HCT116 (cell line): ENCODE data around the gene TMEM109. TPM values are rescaled to one million over a fixed set of nuclear protein-coding genes. Genes with fewer than 3 reads are reported as not detected.

Source experiments
- ATAC-seq: fragments of 200-7000 bp; cut with Tn5 transposase; 2 replicates; pipeline ENCODE4 v1.9.1; 2020; ENCODE audit warnings: mild to moderate bottlenecking, moderate library complexity
- BruUV-seq: library from RNA; stranded (reverse); fragments of 400-500 nt; replicated peaks from 2 replicates; lab custom pipeline; 2021; lab: Mats Ljungman, UMichigan
- CTCF ChIA-PET: fragments of 300-600 bp; sonication (Branson Sonifier 250); formaldehyde crosslinking; loops from one replicate; lab custom pipeline; 2021; ENCODE audit warnings: antibody characterized with exemption; lab: Charles Lee
- POLR2A ChIA-PET: fragments of 300-600, 350-600 bp; sonication (Branson Sonifier 250); formaldehyde crosslinking; loops from one replicate; lab custom pipeline; 2021; ENCODE audit warnings: antibody characterized with exemption; lab: Charles Lee
- RAD21 ChIA-PET, 2 experiments: fragments of 300-600 bp; sonication (Branson Sonifier 250); formaldehyde crosslinking; loops; one replicate each; lab custom pipeline; 2023; ENCODE audit warnings: low total read pairs in 2 of 2; ENCODE audit not compliant: uncharacterized antibody in 2 of 2, unreplicated experiment in 2 of 2, low non-redundant PET in 1 of 2; lab: Charles Lee
- DNase-seq: peaks from one replicate; pipeline ENCODE4 v3.0.0-alpha.2; 2010; ENCODE audit warnings: low read depth, low spot score
- H2AFZ ChIP-seq: fragments of 200-600 bp; shearing (Covaris generic), sonication (generic); 2 replicates; pipeline ENCODE4 v1.6.1; 2017; ENCODE audit warnings: low read depth, mixed run types, mixed read lengths, antibody characterized with exemption, low read length; ENCODE audit not compliant: poor library complexity, severe bottlenecking
- H3K27ac ChIP-seq: 2 replicates; pipeline ENCODE4 v1.5.1; 2012; ENCODE audit warnings: low read depth, low read length
- H3K27me3 ChIP-seq: fragments of 200-600 bp; sonication (generic); 2 replicates; pipeline ENCODE4 v1.6.1; 2016; ENCODE audit warnings: mixed run types, low read length, mixed read lengths; ENCODE audit not compliant: insufficient read depth
- H3K36me3 ChIP-seq, 2 experiments: fragments of 200-500 bp in 1 of 2; fragments of 200-600 bp in 1 of 2; sonication (Bioruptor generic) in 1 of 2; sonication (generic) in 1 of 2; 2 replicates each; pipeline versions ENCODE4 v1.5.1 to v1.6.1; 2014 to 2016; ENCODE audit warnings: low read length in 2 of 2, inconsistent platforms in 1 of 2, mixed read lengths in 1 of 2, mixed run types in 1 of 2; ENCODE audit not compliant: insufficient read depth in 2 of 2, control insufficient read depth in 1 of 2
- H3K4me1 ChIP-seq, 2 experiments: fragments of 200-600 bp in 1 of 2; sonication (generic) in 1 of 2; 2 replicates each; pipeline versions ENCODE4 v1.5.1 to v1.6.1; 2012 to 2017; ENCODE audit warnings: low read length in 2 of 2, inconsistent platforms in 1 of 2, mild to moderate bottlenecking in 1 of 2, mixed read lengths in 1 of 2, mixed run types in 1 of 2, moderate library complexity in 1 of 2; ENCODE audit not compliant: insufficient read depth in 2 of 2, control insufficient read depth in 1 of 2
- H3K4me2 ChIP-seq: fragments of 200-600 bp; sonication (generic); 2 replicates; pipeline ENCODE4 v1.6.1; 2017; ENCODE audit warnings: mixed run types, low read length, mixed read lengths
- H3K4me3 ChIP-seq, 2 experiments: fragments of 200-600 bp in 1 of 2; sonication (generic) in 1 of 2; replicated peaks in 1 of 2; 2 replicates each; pipeline ENCODE4 v1.5.1; 2011 to 2016; ENCODE audit warnings: low read length in 2 of 2, control low read depth in 1 of 2, low read depth in 1 of 2, mild to moderate bottlenecking in 1 of 2, mixed read lengths in 1 of 2, mixed run types in 1 of 2
- H3K79me2 ChIP-seq: fragments of 200-600 bp; sonication (generic); 2 replicates; pipeline ENCODE4 v1.6.1; 2017; ENCODE audit warnings: mild to moderate bottlenecking, mixed run types, low read length, moderate library complexity, mixed read lengths; ENCODE audit not compliant: insufficient read depth
- H3K9ac ChIP-seq: fragments of 200-600 bp; sonication (generic); 2 replicates; pipeline ENCODE4 v1.6.1; 2016; ENCODE audit warnings: low read length, mixed read lengths
- H3K9me2 ChIP-seq: fragments of 200-600 bp; sonication (generic), shearing (Covaris generic); 2 replicates; pipeline ENCODE4 v1.6.1; 2017; ENCODE audit warnings: mixed run types, mild to moderate bottlenecking, moderate library complexity; ENCODE audit not compliant: insufficient read depth
- H3K9me3 ChIP-seq, 2 experiments: fragments of 200-500 bp in 1 of 2; fragments of 200-600 bp in 1 of 2; sonication (Bioruptor generic) in 1 of 2; sonication (generic) in 1 of 2; 2 replicates each; pipeline ENCODE4 v1.6.1; 2014 to 2017; ENCODE audit warnings: low read length in 2 of 2, mixed read lengths in 2 of 2, inconsistent platforms in 1 of 2, low read depth in 1 of 2, mild to moderate bottlenecking in 1 of 2, mixed run types in 1 of 2, moderate library complexity in 1 of 2; ENCODE audit not compliant: control insufficient read depth in 1 of 2, insufficient read depth in 1 of 2
- H4K20me1 ChIP-seq: fragments of 200-600 bp; sonication (generic), shearing (Covaris generic); 2 replicates; pipeline ENCODE4 v1.6.1; 2017; ENCODE audit warnings: mixed run types, mild to moderate bottlenecking, moderate library complexity; ENCODE audit not compliant: insufficient read depth
- CTCF ChIP-seq, 3 experiments: fragments of 200-600 bp in 1 of 3; sonication (generic) in 1 of 3; IDR thresholded peaks in 2 of 3; conservative IDR thresholded peaks in 1 of 3; 2 replicates each; pipeline ENCODE4 v1.5.1; 2012 to 2017; ENCODE audit warnings: low read depth in 2 of 3, low read length in 2 of 3, antibody characterized with exemption in 1 of 3, borderline replicate concordance in 1 of 3, control low read depth in 1 of 3, mild to moderate bottlenecking in 1 of 3, mixed read lengths in 1 of 3, mixed run types in 1 of 3, moderate library complexity in 1 of 3; ENCODE audit not compliant: insufficient read depth in 1 of 3
- EZH2phosphoT487 ChIP-seq: fragments of 200-600 bp; IDR thresholded peaks from 2 replicates; pipeline ENCODE4 v1.6.1; 2018; ENCODE audit warnings: antibody characterized with exemption, borderline replicate concordance
- FOSL1 ChIP-seq: IDR thresholded peaks from 2 replicates; pipeline ENCODE4 v1.6.1; 2012; ENCODE audit warnings: low read depth
- JUND ChIP-seq: IDR thresholded peaks from 2 replicates; pipeline ENCODE4 v1.6.1; 2012
- POLR2A ChIP-seq: IDR thresholded peaks from 2 replicates; pipeline ENCODE4 v1.7.0; 2011; ENCODE audit warnings: borderline replicate concordance; ENCODE audit not compliant: insufficient read depth, insufficient read length; ENCODE audit errors: extremely low read depth
- POLR2AphosphoS5 ChIP-seq: IDR thresholded peaks from 2 replicates; pipeline ENCODE4 v1.6.1; 2011; ENCODE audit warnings: mild to moderate bottlenecking, low read depth, low read length, moderate library complexity
- REST ChIP-seq: IDR thresholded peaks from 2 replicates; pipeline ENCODE4 v1.6.1; 2012; ENCODE audit warnings: low read depth
- SRF ChIP-seq: IDR thresholded peaks from 2 replicates; pipeline ENCODE4 v1.6.1; 2012; ENCODE audit warnings: low read depth
- intact Hi-C: fragments of 100-400 bp; cut with micrococcal nuclease; formaldehyde crosslinking; loops from 2 replicates; pipeline ENCODE4 v1.10.0; 2022
- total RNA-seq: library from RNA; stranded (reverse); gene quantifications from one replicate; pipeline ENCODE4 v1.2.1, GENCODE V29; 2021; ENCODE audit not compliant: unreplicated experiment
- TF ChIP-seq, protein P1 (sequence below): IDR thresholded peaks from 2 replicates; pipeline ENCODE4 v1.6.1; 2012

The TMEM109 gene
- total RNA-seq, 1 experiment from 2014 or later, result 44.4 TPM

DNA sequence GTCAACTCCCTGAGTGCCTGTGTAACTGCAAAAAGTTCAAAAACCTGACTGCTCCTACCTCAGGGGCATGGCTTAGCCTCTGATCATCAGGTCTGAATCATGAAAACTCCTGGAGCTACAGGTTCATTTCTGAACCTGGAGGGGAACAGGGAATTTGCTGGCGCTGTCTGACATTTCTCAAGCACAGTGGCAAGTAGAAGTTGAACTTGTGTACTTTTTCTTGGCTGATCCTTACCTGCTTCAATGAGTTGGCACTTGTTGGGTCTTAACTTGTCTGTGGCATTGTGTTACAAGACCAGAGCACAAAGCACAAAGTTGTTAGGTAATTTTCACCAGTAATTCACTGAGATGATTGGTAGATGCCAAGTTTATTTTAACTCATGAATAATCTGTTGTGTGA lies 3.3 kb downstream of the TMEM109 start:
- no peak for ATAC-seq

GRCh38 chr11:60918251-60918938 lies 4.4 kb downstream of the TMEM109 start:
- Histone ChIP-seq H3K4me1 (peaks cover 25 to 65% of the 10 kb centered on the region in 2 experiments), H3K27me3 (no peaks in the 10 kb centered on the region), H4K20me1 (no peaks in the 10 kb centered on the region; the same call in 1 of the 2 replicates), H3K36me3 (peaks cover 9 to 23% of the 10 kb centered on the region in 2 experiments; a peak in 2 of 4 replicates), H3K4me3 (no peak overlapping the region), H3K9ac (peak overlapping the region; percentile 9; the same call in 1 of the 2 replicates), H3K9me2 (no peaks in the 10 kb centered on the region), H3K9me3 (no peaks in the 10 kb centered on the region), H2AFZ (no peak overlapping the region), H3K4me2 (peak overlapping the region; percentile 61), H3K79me2 (peaks cover 57% of the 10 kb centered on the region), H3K27ac (no peak overlapping the region)
- intact Hi-C loops, result loop anchor here (10.0 kb wide), 1 partner anchor 266 kb away; no protein-coding TSS in a partner anchor
- CTCF ChIA-PET, result interaction anchor here (1.4 kb wide), 1 partner anchor 19 kb away, joined by 6 read pairs; no protein-coding TSS in a partner anchor
- ATAC-seq (no peak), DNase-seq (no peak)
- RAD21 ChIA-PET, result no interaction called here
- BruUV-seq, result no TSS peak
- POLR2A ChIA-PET, result no interaction called here
- TF ChIP-seq POLR2AphosphoS5 (no peak), JUND (no peak), CTCF (IDR thresholded peaks at IDR 0.05 in 2 of 3, conservative IDR thresholded peaks at IDR 0.05 in 1 of 3; ENCODE audit: borderline replicate concordance in 1 of 3, insufficient read depth in 1 of 3, low read depth in 2 of 3, low read length in 2 of 3) (no peak), REST (no peak), EZH2phosphoT487 (no peak), SRF (no peak), FOSL1 (no peak)
- TF ChIP-seq, protein P1, sequence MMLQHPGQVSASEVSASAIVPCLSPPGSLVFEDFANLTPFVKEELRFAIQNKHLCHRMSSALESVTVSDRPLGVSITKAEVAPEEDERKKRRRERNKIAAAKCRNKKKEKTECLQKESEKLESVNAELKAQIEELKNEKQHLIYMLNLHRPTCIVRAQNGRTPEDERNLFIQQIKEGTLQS, result no peak

More for the DNA sequence above, 3.3 kb downstream of the TMEM109 start:
- POLR2A ChIA-PET, result no interaction called here
- H3K4me2 ChIP-seq, result no peak overlapping the region
- H4K20me1 ChIP-seq, result no peaks in the 10 kb centered on the region; the same call in 1 of the 2 replicates
- BruUV-seq, result no TSS peak
- no peak overlapping the region for H3K27ac ChIP-seq
- CTCF ChIA-PET, result no interaction called here
- H3K9ac ChIP-seq, result no peak overlapping the region
- H3K36me3 ChIP-seq, result peaks cover 9 to 21% of the 10 kb centered on the region in 2 experiments; a peak in 2 of 4 replicates
- no peak overlapping the region for H2AFZ ChIP-seq
- peaks cover 57% of the 10 kb centered on the region for H3K79me2 ChIP-seq
- no peak for TF ChIP-seq EZH2phosphoT487
- TF ChIP-seq POLR2A, result no peak
- DNase-seq, result no peak
- H3K4me3 ChIP-seq, result no peak overlapping the region
- H3K9me3 ChIP-seq, result no peaks in the 10 kb centered on the region
- no peaks in the 10 kb centered on the region for H3K27me3 ChIP-seq
- intact Hi-C loops, result loop anchor here (10.0 kb wide), 1 partner anchor 268 kb away; no protein-coding TSS in a partner anchor
- peaks cover 26 to 66% of the 10 kb centered on the region in 2 experiments for H3K4me1 ChIP-seq
- RAD21 ChIA-PET, result no interaction called here
- H3K9me2 ChIP-seq, result no peaks in the 10 kb centered on the region
